GM18861 (cell line): ENCODE data around the gene GPR4.
"Not testable (repeated sequence)": the region's sequence is repeated elsewhere in the genome, so short reads cannot be mapped to it uniquely, and the experiment has no call there.

Source experiments
- ATAC-seq: cut with Tn5 transposase; IDR thresholded peaks from one replicate; pipeline ENCODE4 v1.9.1; 2021; ENCODE audit not compliant: unreplicated experiment

GPR4 gene

DNA sequence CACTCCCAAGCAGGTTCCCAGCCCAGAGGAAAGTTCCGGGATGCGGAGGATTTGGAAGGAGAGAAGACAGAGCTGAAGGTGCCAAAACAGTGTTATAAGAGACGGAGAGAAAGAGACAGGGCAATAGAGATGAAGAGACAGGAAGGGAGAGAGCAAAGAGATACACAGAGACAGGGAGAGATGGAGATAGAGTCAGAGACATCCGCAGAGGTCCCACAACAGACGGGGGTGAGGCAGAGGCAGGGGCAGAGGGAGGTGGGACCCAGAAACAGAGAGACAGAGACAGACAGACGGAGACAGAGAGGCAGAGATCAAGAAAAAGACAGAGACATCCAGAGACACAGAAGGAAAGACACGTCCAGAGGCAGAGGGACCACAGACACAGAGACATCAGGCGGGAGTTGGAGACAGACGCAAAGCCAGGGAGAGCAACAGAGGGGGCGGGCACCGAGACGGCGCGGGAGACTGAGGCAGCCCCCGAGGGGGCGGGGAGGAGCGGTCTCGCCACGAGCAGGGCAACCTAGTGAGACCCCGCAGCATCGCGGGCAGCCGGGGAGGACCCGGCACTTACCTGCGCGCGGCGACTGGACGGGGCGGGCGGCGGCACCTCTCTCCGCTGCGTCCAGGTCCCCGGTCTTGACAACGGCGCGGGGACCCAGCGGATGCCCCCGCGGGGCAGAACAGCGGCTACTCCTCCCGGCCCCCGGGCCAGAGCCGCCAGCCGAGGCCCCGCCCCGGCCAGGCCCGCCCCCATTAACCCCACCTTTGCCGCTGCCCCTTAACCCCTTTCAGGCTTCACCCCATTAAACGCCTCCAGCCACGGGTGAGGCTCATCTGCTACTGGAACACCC, at the start of gene GPR4:
GPR4 (minus strand) TSS at position 689 of the 851 bp plus-strand sequence. CDS start 10,346 bp downstream, outside the sequence.
- ATAC-seq, result no peak

GRCh38 chr19:45650722-45651121, 48.7 kb upstream of the GPR4 start:
- ATAC-seq, result no peak

DNA sequence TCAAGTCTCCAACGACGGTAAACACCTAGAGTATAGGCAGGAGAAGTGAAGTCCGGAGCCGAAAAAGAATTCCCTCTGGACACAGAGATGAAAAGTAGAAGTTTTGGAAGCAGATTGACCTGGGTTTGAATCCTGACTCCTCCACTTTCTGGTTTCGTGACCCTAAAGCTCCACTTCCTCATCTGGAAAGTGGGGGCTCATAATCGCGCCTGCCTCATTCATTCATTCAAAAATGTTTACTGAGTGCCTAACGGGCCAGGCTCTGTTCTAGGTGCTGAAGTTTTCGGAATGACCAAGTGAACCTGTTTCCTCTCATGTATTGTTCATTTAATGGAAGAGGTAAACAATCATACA, 44.3 kb upstream of the GPR4 start:
- ATAC-seq, result no peak

- ATAC-seq, result peak; percentile 27
Measured at GRCh38 chr19:45645631-45646344, 43.8 kb upstream of the GPR4 start.

DNA sequence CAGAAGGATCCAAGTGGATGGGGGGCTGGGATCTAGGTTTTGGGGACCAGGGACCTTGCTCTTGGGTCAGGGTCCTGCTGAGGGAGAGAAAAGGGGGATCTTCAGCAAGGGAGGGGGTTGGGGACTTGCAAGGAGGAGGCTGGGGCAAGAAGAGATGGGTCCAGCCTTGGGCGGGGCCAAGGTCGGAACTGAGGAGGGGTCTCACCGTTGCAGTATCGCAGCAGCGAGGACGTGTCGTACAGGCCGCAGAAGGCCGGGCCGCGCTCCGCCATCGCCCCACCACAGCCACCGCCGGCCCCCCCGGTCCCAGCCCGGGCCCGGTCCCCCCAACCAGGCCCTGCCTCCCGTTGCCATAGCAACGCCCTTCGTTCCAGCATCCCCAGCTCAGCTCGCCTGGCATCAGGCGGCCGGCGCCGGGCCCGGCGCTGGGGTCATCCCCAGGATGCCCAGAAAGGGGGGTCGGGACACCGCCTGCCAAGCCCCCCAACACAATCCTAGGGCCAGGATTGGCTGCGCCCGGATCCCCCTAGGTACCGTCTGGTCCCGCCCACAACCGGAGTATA, 43.1 kb upstream of the GPR4 start:
- ATAC-seq, result no peak

GRCh38 chr19:45643927-45644771, 42.1 kb upstream of the GPR4 start:
- no peak for ATAC-seq

- ATAC-seq, result no peak
Measured at GRCh38 chr19:45643024-45643926, 41.3 kb upstream of the GPR4 start.

DNA sequence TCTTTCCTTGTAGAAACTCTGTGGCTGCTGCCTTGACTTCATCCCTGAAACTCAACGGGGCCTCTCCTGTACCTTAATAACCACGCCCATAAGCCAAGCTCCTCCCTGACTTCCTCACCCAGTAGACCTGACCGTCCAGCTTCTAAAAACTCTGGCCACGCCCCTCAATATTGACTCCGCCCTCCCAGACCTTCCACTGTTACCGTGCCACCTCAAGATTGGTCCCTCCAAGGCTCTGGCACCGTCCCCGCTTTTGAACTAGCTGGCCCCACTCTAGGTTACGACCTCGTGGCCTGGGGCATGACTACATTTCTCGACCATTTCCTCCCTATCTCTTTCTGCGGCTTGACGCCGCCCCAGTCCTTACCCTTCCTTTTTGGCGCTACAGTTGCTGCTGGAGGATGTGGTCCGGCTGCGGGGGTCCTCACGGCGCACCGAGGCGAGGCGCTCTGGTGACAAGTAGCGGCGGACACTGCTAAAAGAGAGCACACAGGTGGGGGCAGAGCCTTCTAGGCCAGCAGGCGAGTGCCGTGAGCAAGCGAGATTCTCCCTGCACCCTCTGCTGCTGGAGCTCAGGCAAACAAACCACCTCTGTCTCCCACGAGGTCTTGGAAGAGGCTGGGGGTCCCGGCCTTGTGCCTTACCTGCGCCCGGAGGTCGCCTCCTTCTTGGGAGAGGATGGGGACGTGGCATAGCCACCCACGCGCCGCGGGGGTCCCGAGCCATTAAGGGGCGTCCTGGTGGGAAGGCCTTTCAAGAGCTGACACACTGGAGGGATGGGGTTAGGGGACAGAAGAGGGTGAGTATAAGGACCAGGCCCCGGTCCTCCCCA, 39.5 kb upstream of the GPR4 start:
- ATAC-seq, result peak; percentile 29

GRCh38 chr19:45640849-45641273, 38.8 kb upstream of the GPR4 start:
- ATAC-seq, result no peak

GRCh38 chr19:45638930-45639729, 37.1 kb upstream of the GPR4 start, which contains the start of gene EML2:
EML2 (minus strand) TSS chr19:45639397; CDS start chr19:45639376, 21 bp downstream.
- no peak for ATAC-seq

GRCh38 chr19:45637890-45638667, 36.1 kb upstream of the GPR4 start:
- no peak for ATAC-seq

DNA sequence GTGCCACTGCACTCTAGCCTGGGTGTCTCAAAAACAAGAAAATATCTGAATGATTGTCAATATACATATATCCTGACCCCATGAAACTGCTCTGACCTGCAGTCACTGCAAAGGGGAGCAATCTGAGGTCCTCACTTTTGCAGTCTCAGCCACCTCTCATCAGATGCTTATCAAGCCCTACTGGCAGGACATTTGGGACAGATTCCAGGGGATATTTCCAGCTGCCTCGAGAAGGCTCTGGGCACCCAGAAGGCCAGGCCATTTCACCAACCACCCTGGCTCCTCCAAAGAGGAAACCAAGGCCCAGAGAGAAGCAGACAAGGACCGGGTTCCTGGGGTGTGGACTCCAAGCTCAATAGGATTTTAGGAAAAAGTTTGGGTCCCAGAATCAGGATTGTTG, 34.9 kb upstream of the GPR4 start:
- ATAC-seq, result no peak

DNA sequence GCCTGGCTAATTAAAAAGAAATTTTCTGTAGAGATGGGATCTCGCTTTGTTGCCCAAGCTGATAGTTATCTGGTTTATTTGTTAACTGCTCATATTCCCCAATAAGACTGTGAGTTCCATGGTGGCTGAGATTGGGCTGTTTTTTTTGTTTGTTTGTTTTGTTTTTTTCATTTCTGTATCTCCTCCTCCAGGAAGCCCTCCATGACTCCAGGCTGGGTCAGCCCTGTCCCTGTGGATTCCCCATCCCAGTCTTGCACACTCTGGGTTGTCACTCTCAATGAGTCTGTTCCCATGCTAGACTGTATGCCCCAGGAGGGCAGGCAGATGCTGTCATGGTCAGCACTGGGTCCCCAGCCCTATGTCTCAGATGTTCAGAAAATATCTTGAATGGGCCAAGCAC, 34.3 kb upstream of the GPR4 start:
- ATAC-seq, result no peak

DNA sequence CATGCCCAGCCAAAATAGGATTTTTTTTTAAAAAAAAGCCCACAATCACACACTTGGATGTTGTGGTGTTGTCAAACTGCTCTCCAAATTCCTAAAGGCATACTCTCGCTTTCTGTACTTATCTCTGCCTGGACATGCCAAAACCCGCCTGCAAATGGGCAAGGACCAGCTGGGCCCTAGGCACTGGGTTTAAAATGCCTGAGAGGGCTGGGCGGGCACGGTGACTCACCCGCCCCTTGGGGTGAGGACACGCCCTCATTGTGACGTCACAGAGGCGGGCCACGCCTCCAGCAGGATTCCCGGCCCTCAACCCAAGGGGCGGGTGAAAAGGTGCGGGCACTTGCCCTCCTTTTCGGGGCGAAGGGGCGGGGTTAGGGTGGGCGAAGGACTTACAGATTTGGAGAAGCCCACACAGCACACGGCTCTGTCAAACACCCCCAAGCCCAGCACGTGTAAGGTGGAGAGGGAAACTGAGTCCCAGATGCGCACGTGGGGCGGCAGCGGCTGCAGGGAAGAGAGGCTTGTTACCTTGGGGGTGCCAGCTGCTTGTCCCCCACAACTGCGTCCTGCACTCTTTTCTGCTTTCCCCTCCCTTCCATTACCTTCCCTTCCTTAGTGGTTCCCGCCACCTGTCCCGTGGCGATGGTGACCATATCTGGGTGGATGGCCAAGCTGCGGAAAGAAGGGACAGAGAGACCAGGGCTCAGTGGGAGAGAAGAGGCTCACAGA, 30.6 kb upstream of the GPR4 start:
- ATAC-seq, result no peak

- ATAC-seq, result no peak
Measured at GRCh38 chr19:45630463-45630862, 28.5 kb upstream of the GPR4 start.

DNA sequence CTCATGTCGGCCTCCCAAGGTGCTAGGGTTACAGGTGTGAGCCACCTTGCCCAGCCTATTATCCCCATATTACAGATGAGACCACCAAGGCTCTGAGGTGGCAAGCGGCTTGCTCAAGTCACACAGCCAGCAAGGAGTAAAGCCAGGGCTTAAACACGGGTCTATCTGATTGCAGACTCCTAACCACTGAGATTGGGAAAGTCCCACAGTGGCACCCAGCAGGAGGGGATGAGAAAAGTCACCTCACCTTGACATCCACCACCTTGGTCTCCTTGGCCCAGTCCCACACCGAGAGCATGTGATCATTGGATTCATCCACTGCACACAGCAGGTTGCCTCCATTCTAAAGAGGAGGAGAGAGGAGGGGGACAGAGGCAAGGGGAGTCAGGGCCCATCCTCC, 27.7 kb upstream of the GPR4 start:
- no peak for ATAC-seq

DNA sequence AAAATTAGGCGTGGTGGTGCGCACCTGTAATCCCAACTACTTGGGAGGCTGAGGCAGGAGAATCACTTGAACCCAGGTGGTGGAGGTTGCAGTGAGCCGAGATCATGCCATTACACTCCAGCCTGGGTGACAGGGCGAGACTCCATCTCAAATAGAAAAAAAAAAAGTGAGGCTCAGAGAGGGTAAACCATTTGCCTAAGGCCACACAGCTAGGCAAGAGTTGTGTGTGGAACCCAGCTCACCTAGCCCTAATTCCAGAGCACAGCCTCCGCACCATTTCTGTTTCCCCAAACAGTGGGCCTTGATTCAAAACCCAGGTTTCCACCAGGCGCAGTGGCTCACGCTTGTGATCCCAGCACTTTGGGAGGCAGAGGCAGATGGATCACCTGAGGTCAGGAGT, 26.2 kb upstream of the GPR4 start:
- not testable (repeated sequence) for ATAC-seq
